AG10803 (cell line): ENCODE data around the gene RIMBP2.

Experiments used
- DNase-seq: peaks from one replicate; pipeline ENCODE4 v3.0.0; 2010; ENCODE audit warnings: low read depth
- H3K4me3 ChIP-seq: 2 replicates; pipeline ENCODE4 v1.5.1; 2011; ENCODE audit warnings: mild to moderate bottlenecking, low read length, control low read depth
- CTCF ChIP-seq: conservative IDR thresholded peaks from 2 replicates; pipeline ENCODE4 v1.5.1; 2011; ENCODE audit warnings: mild to moderate bottlenecking, low read length, control low read depth, inconsistent platforms

The RIMBP2 gene

GRCh38 chr12:130385193-130385592 lies 330.9 kb downstream of the RIMBP2 start:
- TF ChIP-seq CTCF = no peak
- H3K4me3 ChIP-seq = no peak overlapping the region
- DNase-seq = no peak

GRCh38 chr12:130384234-130384633 lies 331.9 kb downstream of the RIMBP2 start:
- TF ChIP-seq CTCF = no peak
- H3K4me3 ChIP-seq = no peak overlapping the region
- DNase-seq = no peak

- H3K4me3 ChIP-seq = no peak overlapping the region
- TF ChIP-seq CTCF = no peak
- DNase-seq = no peak
These were observed 333.3 kb downstream of the RIMBP2 start for GRCh38 chr12:130382818-130383217.

- DNase-seq = no peak
- no peak for TF ChIP-seq CTCF
- H3K4me3 ChIP-seq = no peak overlapping the region
These were observed 340.5 kb downstream of the RIMBP2 start for GRCh38 chr12:130375296-130376287.

GRCh38 chr12:130374083-130374482 lies 342.0 kb downstream of the RIMBP2 start:
- no peak for TF ChIP-seq CTCF
- H3K4me3 ChIP-seq = no peak overlapping the region
- no peak for DNase-seq

- H3K4me3 ChIP-seq = no peak overlapping the region
- no peak for TF ChIP-seq CTCF
- no peak for DNase-seq
These were observed 343.2 kb downstream of the RIMBP2 start for GRCh38 chr12:130372936-130373335.

- H3K4me3 ChIP-seq = no peak overlapping the region
- no peak for TF ChIP-seq CTCF
- no peak for DNase-seq
These were observed 344.8 kb downstream of the RIMBP2 start for GRCh38 chr12:130371296-130371695.
